K562 (cell line): ENCODE measurements around the gene EIF5B. TPM values are rescaled to one million over a fixed set of nuclear protein-coding genes. Genes with fewer than 3 reads are reported as not detected.

ENCODE experiments used
- ATAC-seq: fragments of 200-7000 bp; cut with Tn5 transposase; 3 replicates; pipeline ENCODE4 v1.9.1; 2020; ENCODE audit warnings: moderate library complexity
- BruUV-seq: library from RNA; stranded (reverse); fragments of 400-500 nt; replicated peaks from 2 replicates; lab custom pipeline; 2021; lab: Mats Ljungman, UMichigan
- CTCF ChIA-PET: fragments of 300-600 bp; formaldehyde crosslinking; extraction: SDS; loops from one replicate; lab custom pipeline; 2021; ENCODE audit warnings: low intra/inter-chr PET ratio; lab: Yijun Ruan, JAX
- POLR2A ChIA-PET: fragments of 300-600, 350-650 bp; sonication (Branson Sonifier 250); formaldehyde crosslinking; extraction: SDS; loops from one replicate; lab custom pipeline; 2021; ENCODE audit warnings: antibody characterized with exemption, inconsistent platforms; lab: Yijun Ruan, JAX
- DNase-seq, 4 experiments: peaks; one replicate each; pipeline versions ENCODE4 v3.0.0 to v3.0.0-alpha.2; 2011 to 2018; ENCODE audit warnings: low spot score in 3 of 4, mixed read lengths in 3 of 4; ENCODE audit errors: extremely low read depth in 1 of 4
- FAIRE-seq: peaks from 2 replicates; lab custom pipeline; 2011; peaks lifted over from hg19 to GRCh38; lab: Jason Lieb, UNC
- H2AFZ ChIP-seq: 2 replicates; pipeline ENCODE4 v1.6.0; 2011; ENCODE audit warnings: low read depth, low read length, control low read depth, inconsistent platforms
- H3K27ac ChIP-seq: fragments of 200-600 bp; 3 replicates; pipeline ENCODE4 v1.8.0; 2011; ENCODE audit warnings: low read depth, mild to moderate bottlenecking, control low read depth, inconsistent platforms, low read length, moderate library complexity, mixed read lengths; ENCODE audit errors: extremely low read depth
- H3K27me3 ChIP-seq, 2 experiments: fragments of 300-600 bp in 1 of 2; 2 replicates in 1 of 2; 3 replicates in 1 of 2; pipeline versions ENCODE4 v1.6.0 to v1.8.0; 2011; ENCODE audit warnings: inconsistent platforms in 2 of 2, low read length in 2 of 2, mild to moderate bottlenecking in 1 of 2, mixed read lengths in 1 of 2, moderate library complexity in 1 of 2; ENCODE audit not compliant: control insufficient read depth in 2 of 2, insufficient read depth in 2 of 2
- H3K36me3 ChIP-seq: fragments of 300-600 bp; 3 replicates; pipeline ENCODE4 v1.8.0; 2011; ENCODE audit warnings: mild to moderate bottlenecking, low read length, inconsistent platforms; ENCODE audit not compliant: control insufficient read depth, insufficient read depth
- H3K4me1 ChIP-seq, 2 experiments: fragments of 200-600 bp in 1 of 2; replicated peaks in 1 of 2; 2 replicates in 1 of 2; 3 replicates in 1 of 2; pipeline versions ENCODE4 v1.5.1 to v1.8.0; 2011; ENCODE audit warnings: inconsistent platforms in 2 of 2, low read length in 2 of 2, mild to moderate bottlenecking in 1 of 2, mixed read lengths in 1 of 2, moderate library complexity in 1 of 2; ENCODE audit not compliant: control insufficient read depth in 2 of 2, insufficient read depth in 2 of 2
- H3K4me2 ChIP-seq: 2 replicates; pipeline ENCODE4 v1.6.1; 2011; ENCODE audit warnings: low read length, control low read depth, inconsistent platforms, mixed read lengths; ENCODE audit not compliant: insufficient read depth
- H3K4me3 ChIP-seq: fragments of 200-600 bp; sonication (generic), shearing (Covaris generic); 2 replicates; pipeline ENCODE4 v1.5.1; 2016; ENCODE audit warnings: control low read depth, inconsistent platforms
- H3K79me2 ChIP-seq: fragments of 200-600 bp; 3 replicates; pipeline ENCODE4 v1.8.0; 2011; ENCODE audit warnings: low read length, inconsistent platforms; ENCODE audit not compliant: control insufficient read depth, insufficient read depth
- H3K9ac ChIP-seq, 2 experiments: 2 replicates each; pipeline versions ENCODE4 v1.6.0 to v1.6.1; 2011; ENCODE audit warnings: low read depth in 2 of 2, low read length in 2 of 2, control low read depth in 1 of 2, inconsistent platforms in 1 of 2, mild to moderate bottlenecking in 1 of 2, mixed read lengths in 1 of 2; ENCODE audit not compliant: insufficient read depth in 1 of 2
- H3K9me1 ChIP-seq: one replicate; pipeline ENCODE4 v1.6.0; 2011; ENCODE audit warnings: inconsistent platforms, mild to moderate bottlenecking, low read length, moderate library complexity; ENCODE audit not compliant: control insufficient read depth, insufficient read depth
- H3K9me3 ChIP-seq: replicated peaks from 2 replicates; pipeline ENCODE4 v1.5.1; 2011; ENCODE audit warnings: low read depth, low read length, inconsistent platforms; ENCODE audit not compliant: control insufficient read depth, insufficient read depth
- H4K20me1 ChIP-seq: replicated peaks from 2 replicates; pipeline ENCODE4 v1.6.1; 2011; ENCODE audit warnings: low read length, inconsistent platforms, mixed read lengths; ENCODE audit not compliant: control insufficient read depth, insufficient read depth
- FOXJ2 ChIP-seq: fragments of 200-800 bp; sonication (Bioruptor generic); IDR thresholded peaks from 2 replicates; pipeline ENCODE4 v1.6.1; 2016; ENCODE audit warnings: missing genetic modification characterization, missing compliant biosample characterization
- NKRF ChIP-seq: fragments of 450-650 bp; IDR thresholded peaks from 2 replicates; pipeline ENCODE4 v1.6.1; 2016; ENCODE audit warnings: borderline replicate concordance
- POLR2G ChIP-seq: fragments of 200-400 bp; formaldehyde crosslinking; IDR thresholded peaks from 2 replicates; pipeline ENCODE4 v1.6.1; 2017; ENCODE audit warnings: low read depth, mild to moderate bottlenecking, antibody characterized with exemption, low read length, moderate library complexity
- SREBF2 ChIP-seq: sonication (generic); formaldehyde crosslinking; IDR thresholded peaks from 2 replicates; pipeline ENCODE4 v1.4.0; 2020; ENCODE audit warnings: mild to moderate bottlenecking, missing genetic modification reagents
- ZNF431 ChIP-seq: sonication (generic); formaldehyde crosslinking; IDR thresholded peaks from 2 replicates; pipeline ENCODE4 v1.8.0; 2022; ENCODE audit warnings: mild to moderate bottlenecking, missing genetic modification reagents
- WGBS: fragments of 100-300 bp; shearing (Covaris generic); methylation state at CpG from one replicate; pipeline ENCODE4 v1.1.6; 2016; ENCODE audit warnings: low coverage, mixed read lengths; ENCODE audit not compliant: insufficient coverage; ENCODE audit errors: missing lambda C conversion rate; 5-methylcytosine and 5-hydroxymethylcytosine counted together
- in situ Hi-C: fragments of 300-500 bp; cut with MboI; formaldehyde crosslinking; loops from 4 replicates; pipeline ENCODE4 v1.15.0; 2018; ENCODE audit warnings: inconsistent platforms, mixed read lengths
- intact Hi-C: fragments of 100-400 bp; cut with micrococcal nuclease; formaldehyde crosslinking; loops from 2 replicates; pipeline ENCODE4 v1.14.2; 2022
- polyA plus RNA-seq, 8 experiments: library from polyadenylated mRNA; depleted of rRNA in 4 of 8; stranded (reverse) in 5 of 8; unstranded in 3 of 8; fragments of >200 nt; fragmentation: Nextera tagmentation in 2 of 8; fragmentation: Illumina TruSeq in 1 of 8; extraction: Ambion mirVana in 2 of 8; extraction: Trizol in 1 of 8; gene quantifications; 2 replicates each; pipeline versions ENCODE4 v1.2.1 to v1.2.3, GENCODE V29; 2011 to 2014; ENCODE audit warnings: inconsistent platforms in 1 of 8, missing spikeins in 1 of 8
- total RNA-seq, 7 experiments: library from RNA; depleted of rRNA in 6 of 7; stranded (reverse); fragments of >200 nt in 6 of 7; fragmentation: Illumina TruSeq in 2 of 7; extraction: Trizol in 2 of 7; gene quantifications; 2 replicates each; pipeline versions ENCODE4 v1.2.1 to v1.2.3, GENCODE V29; 2011 to 2021; ENCODE audit warnings: low replicate concordance in 1 of 7
- TF ChIP-seq, protein P1 (sequence below): sonication (generic); formaldehyde crosslinking; IDR thresholded peaks from 2 replicates; pipeline ENCODE4 v1.8.1; 2023; ENCODE audit warnings: missing genetic modification reagents, mild to moderate bottlenecking, borderline replicate concordance
- TF ChIP-seq, protein P2 (sequence below), 2 experiments: fragments of 450-650 bp; IDR thresholded peaks; 2 replicates each; pipeline ENCODE4 v1.6.1; 2018; ENCODE audit warnings: mild to moderate bottlenecking in 2 of 2, low read depth in 1 of 2; ENCODE audit not compliant: partially characterized antibody in 2 of 2

The EIF5B gene
- total and polyA plus RNA-seq, 9 of the 15 experiments (the other 6 are each of a cell fraction or from before 2014, with no cell fraction given), result 26.5 to 143 (median 47.7) TPM

DNA sequence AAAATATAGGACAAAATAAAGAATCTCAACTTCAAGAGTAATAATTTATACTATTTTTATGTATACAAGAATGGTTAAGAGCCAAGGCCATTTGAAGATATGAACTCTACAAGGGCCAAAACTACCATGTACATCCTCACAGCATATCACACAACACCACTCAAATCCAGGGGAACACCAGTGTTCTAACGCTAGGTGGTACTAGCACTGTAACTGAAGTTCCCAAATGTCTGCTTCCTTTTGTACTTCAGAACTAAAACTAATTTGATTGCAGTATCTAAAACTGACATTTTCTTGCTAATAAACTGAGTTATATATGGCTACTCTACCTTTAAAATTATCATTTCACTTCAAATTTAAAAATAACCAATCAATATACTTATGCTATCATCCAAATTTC is 105.6 kb downstream of the EIF5B start (continued):
- no peak for TF ChIP-seq NKRF
- TF ChIP-seq, protein P1, sequence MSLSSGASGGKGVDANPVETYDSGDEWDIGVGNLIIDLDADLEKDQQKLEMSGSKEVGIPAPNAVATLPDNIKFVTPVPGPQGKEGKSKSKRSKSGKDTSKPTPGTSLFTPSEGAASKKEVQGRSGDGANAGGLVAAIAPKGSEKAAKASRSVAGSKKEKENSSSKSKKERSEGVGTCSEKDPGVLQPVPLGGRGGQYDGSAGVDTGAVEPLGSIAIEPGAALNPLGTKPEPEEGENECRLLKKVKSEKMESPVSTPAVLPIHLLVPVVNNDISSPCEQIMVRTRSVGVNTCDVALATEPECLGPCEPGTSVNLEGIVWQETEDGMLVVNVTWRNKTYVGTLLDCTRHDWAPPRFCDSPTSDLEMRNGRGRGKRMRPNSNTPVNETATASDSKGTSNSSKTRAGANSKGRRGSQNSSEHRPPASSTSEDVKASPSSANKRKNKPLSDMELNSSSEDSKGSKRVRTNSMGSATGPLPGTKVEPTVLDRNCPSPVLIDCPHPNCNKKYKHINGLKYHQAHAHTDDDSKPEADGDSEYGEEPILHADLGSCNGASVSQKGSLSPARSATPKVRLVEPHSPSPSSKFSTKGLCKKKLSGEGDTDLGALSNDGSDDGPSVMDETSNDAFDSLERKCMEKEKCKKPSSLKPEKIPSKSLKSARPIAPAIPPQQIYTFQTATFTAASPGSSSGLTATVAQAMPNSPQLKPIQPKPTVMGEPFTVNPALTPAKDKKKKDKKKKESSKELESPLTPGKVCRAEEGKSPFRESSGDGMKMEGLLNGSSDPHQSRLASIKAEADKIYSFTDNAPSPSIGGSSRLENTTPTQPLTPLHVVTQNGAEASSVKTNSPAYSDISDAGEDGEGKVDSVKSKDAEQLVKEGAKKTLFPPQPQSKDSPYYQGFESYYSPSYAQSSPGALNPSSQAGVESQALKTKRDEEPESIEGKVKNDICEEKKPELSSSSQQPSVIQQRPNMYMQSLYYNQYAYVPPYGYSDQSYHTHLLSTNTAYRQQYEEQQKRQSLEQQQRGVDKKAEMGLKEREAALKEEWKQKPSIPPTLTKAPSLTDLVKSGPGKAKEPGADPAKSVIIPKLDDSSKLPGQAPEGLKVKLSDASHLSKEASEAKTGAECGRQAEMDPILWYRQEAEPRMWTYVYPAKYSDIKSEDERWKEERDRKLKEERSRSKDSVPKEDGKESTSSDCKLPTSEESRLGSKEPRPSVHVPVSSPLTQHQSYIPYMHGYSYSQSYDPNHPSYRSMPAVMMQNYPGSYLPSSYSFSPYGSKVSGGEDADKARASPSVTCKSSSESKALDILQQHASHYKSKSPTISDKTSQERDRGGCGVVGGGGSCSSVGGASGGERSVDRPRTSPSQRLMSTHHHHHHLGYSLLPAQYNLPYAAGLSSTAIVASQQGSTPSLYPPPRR (CRISPR knock-in tag), result no peak
- TF ChIP-seq ZNF431, result no peak

GRCh38 chr2:99444222-99444621 is 107.0 kb downstream of the EIF5B start:
- BruUV-seq, result no TSS peak
- H3K4me1 ChIP-seq, result no peaks in the 10 kb centered on the region
- peaks cover 26% of the 10 kb centered on the region; the same call in 2 of the 3 replicates for H3K79me2 ChIP-seq
- no peak for FAIRE-seq
- no peak for DNase-seq
- in situ Hi-C loops, result no loop called here
- H3K36me3 ChIP-seq, result peaks cover 60% of the 10 kb centered on the region
- no peak overlapping the region for H3K9ac ChIP-seq
- intact Hi-C loops, result no loop called here
- ATAC-seq, result no peak
- WGBS, result 97% methylated on average over 2 of the region's 2 CpGs
- no peaks in the 10 kb centered on the region for H3K9me3 ChIP-seq
- POLR2A ChIA-PET, result no interaction called here
- no peaks in the 10 kb centered on the region for H3K27me3 ChIP-seq
- H3K4me2 ChIP-seq, result no peak overlapping the region
- H3K4me3 ChIP-seq, result no peak overlapping the region
- H4K20me1 ChIP-seq, result no peaks in the 10 kb centered on the region
- no peak overlapping the region for H2AFZ ChIP-seq
- H3K9me1 ChIP-seq, result no peaks in the 10 kb centered on the region
- H3K27ac ChIP-seq, result no peak overlapping the region
- CTCF ChIA-PET, result no interaction called here
- TF ChIP-seq SREBF2 (CRISPR knock-in tag) (no peak), POLR2G (no peak), FOXJ2 (tag) (no peak)
- TF ChIP-seq, protein P2, sequence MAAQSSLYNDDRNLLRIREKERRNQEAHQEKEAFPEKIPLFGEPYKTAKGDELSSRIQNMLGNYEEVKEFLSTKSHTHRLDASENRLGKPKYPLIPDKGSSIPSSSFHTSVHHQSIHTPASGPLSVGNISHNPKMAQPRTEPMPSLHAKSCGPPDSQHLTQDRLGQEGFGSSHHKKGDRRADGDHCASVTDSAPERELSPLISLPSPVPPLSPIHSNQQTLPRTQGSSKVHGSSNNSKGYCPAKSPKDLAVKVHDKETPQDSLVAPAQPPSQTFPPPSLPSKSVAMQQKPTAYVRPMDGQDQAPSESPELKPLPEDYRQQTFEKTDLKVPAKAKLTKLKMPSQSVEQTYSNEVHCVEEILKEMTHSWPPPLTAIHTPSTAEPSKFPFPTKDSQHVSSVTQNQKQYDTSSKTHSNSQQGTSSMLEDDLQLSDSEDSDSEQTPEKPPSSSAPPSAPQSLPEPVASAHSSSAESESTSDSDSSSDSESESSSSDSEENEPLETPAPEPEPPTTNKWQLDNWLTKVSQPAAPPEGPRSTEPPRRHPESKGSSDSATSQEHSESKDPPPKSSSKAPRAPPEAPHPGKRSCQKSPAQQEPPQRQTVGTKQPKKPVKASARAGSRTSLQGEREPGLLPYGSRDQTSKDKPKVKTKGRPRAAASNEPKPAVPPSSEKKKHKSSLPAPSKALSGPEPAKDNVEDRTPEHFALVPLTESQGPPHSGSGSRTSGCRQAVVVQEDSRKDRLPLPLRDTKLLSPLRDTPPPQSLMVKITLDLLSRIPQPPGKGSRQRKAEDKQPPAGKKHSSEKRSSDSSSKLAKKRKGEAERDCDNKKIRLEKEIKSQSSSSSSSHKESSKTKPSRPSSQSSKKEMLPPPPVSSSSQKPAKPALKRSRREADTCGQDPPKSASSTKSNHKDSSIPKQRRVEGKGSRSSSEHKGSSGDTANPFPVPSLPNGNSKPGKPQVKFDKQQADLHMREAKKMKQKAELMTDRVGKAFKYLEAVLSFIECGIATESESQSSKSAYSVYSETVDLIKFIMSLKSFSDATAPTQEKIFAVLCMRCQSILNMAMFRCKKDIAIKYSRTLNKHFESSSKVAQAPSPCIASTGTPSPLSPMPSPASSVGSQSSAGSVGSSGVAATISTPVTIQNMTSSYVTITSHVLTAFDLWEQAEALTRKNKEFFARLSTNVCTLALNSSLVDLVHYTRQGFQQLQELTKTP (IDR thresholded peaks at IDR 0.05; ENCODE audit: low read depth in 1 of 2, partially characterized antibody in 2 of 2), result no peak
